GM19468 (cell line): ENCODE results near the gene NAGLU.
"Not testable (repeated sequence)": the region's sequence is repeated elsewhere in the genome, so short reads cannot be mapped to it uniquely, and the experiment has no call there.

Experiments used
- ATAC-seq: cut with Tn5 transposase; IDR thresholded peaks from one replicate; pipeline ENCODE4 v1.9.1; 2021; ENCODE audit warnings: mild to moderate bottlenecking, moderate library complexity, moderate number of reproducible peaks; ENCODE audit not compliant: unreplicated experiment; ENCODE audit errors: extremely low read depth

NAGLU gene

GRCh38 chr17:42543190-42544079 lies 7.4 kb downstream of the NAGLU start:
- no peak for ATAC-seq

- ATAC-seq = no peak
Observed at GRCh38 chr17:42544874-42545283, 8.8 kb downstream of the NAGLU start.

GRCh38 chr17:42545755-42546505 lies 9.9 kb downstream of the NAGLU start:
- not testable (repeated sequence) for ATAC-seq

- ATAC-seq = no peak
Observed at GRCh38 chr17:42547001-42547461, 11.0 kb downstream of the NAGLU start.

GRCh38 chr17:42547698-42548069 lies 11.6 kb downstream of the NAGLU start:
- no peak for ATAC-seq

- ATAC-seq = no peak
Observed at GRCh38 chr17:42548070-42548837, 12.2 kb downstream of the NAGLU start.

GRCh38 chr17:42548993-42549755 lies 13.1 kb downstream of the NAGLU start:
- ATAC-seq = no peak

GRCh38 chr17:42552736-42553135 lies 16.7 kb downstream of the NAGLU start, which contains the start of gene HSD17B1:
HSD17B1 (plus strand) TSS chr17:42552923; CDS start chr17:42552934, 11 bp downstream.
- not testable (repeated sequence) for ATAC-seq

- ATAC-seq = no peak
Observed at GRCh38 chr17:42553161-42553818, 17.2 kb downstream of the NAGLU start.

GRCh38 chr17:42553866-42554249 lies 17.8 kb downstream of the NAGLU start:
- ATAC-seq = no peak

GRCh38 chr17:42554250-42555121 lies 18.4 kb downstream of the NAGLU start:
- ATAC-seq = no peak

GRCh38 chr17:42555122-42555622 lies 19.1 kb downstream of the NAGLU start:
- no peak for ATAC-seq

GRCh38 chr17:42555961-42556617 lies 20.0 kb downstream of the NAGLU start:
- ATAC-seq = not testable (repeated sequence)

GRCh38 chr17:42559075-42559474 lies 23.0 kb downstream of the NAGLU start:
- ATAC-seq = no peak

- no peak for ATAC-seq
Observed at GRCh38 chr17:42560246-42560645, 24.2 kb downstream of the NAGLU start.

GRCh38 chr17:42561897-42562387 lies 25.9 kb downstream of the NAGLU start, which contains the start of gene COASY:
COASY (plus strand) TSS chr17:42562148; CDS start chr17:42562623, 475 bp downstream.
- no peak for ATAC-seq
